ENCODE data around the gene P2RY11.

The P2RY11 gene

GRCh38 chr19:10112895-10113591, 1.6 kb downstream of the P2RY11 start:
- DNase-seq (ENCODE audit: low read depth) = peak; percentile 44
- no peak overlapping the region for H3K4me3 ChIP-seq (replicated peaks; ENCODE audit: low read depth, low read length)
- TF ChIP-seq CTCF (IDR thresholded peaks at IDR 0.05; ENCODE audit: low read length, missing control alignments) = peak; percentile 57

- TF ChIP-seq CTCF (IDR thresholded peaks at IDR 0.05; ENCODE audit: low read length, missing control alignments) = no peak
- no peak overlapping the region for H3K4me3 ChIP-seq (replicated peaks; ENCODE audit: low read depth, low read length)
- DNase-seq (ENCODE audit: low read depth) = no peak
These were observed 2.1 kb downstream of the P2RY11 start for GRCh38 chr19:10113592-10113963.

GRCh38 chr19:10113964-10114650, 2.6 kb downstream of the P2RY11 start:
- DNase-seq (ENCODE audit: low read depth) = no peak

GRCh38 chr19:10114651-10115391, 3.3 kb downstream of the P2RY11 start:
- TF ChIP-seq CTCF (IDR thresholded peaks at IDR 0.05; ENCODE audit: low read length, missing control alignments) = no peak
- DNase-seq (ENCODE audit: low read depth) = no peak
- no peak overlapping the region for H3K4me3 ChIP-seq (replicated peaks; ENCODE audit: low read depth, low read length)

More at GRCh38 chr19:10113964-10114650, 2.6 kb downstream of the P2RY11 start:
- H3K4me3 ChIP-seq (replicated peaks; ENCODE audit: low read depth, low read length) = no peak overlapping the region
- no peak for TF ChIP-seq CTCF (IDR thresholded peaks at IDR 0.05; ENCODE audit: low read length, missing control alignments)

GRCh38 chr19:10115392-10116084, 4.0 kb downstream of the P2RY11 start:
- DNase-seq (ENCODE audit: low read depth) = no peak
- no peak for TF ChIP-seq CTCF (IDR thresholded peaks at IDR 0.05; ENCODE audit: low read length, missing control alignments)
- no peak overlapping the region for H3K4me3 ChIP-seq (replicated peaks; ENCODE audit: low read depth, low read length)

GRCh38 chr19:10116085-10116865, 4.8 kb downstream of the P2RY11 start:
- no peak for TF ChIP-seq CTCF (IDR thresholded peaks at IDR 0.05; ENCODE audit: low read length, missing control alignments)
- no peak for DNase-seq (ENCODE audit: low read depth)
- H3K4me3 ChIP-seq (replicated peaks; ENCODE audit: low read depth, low read length) = no peak overlapping the region

Data from fibroblast of pulmonary artery (primary cell).